HG03521 (cell line): ENCODE measurements around the gene FAM181A.

ENCODE experiments used
- ATAC-seq: cut with Tn5 transposase; IDR thresholded peaks from one replicate; pipeline ENCODE4 v1.9.1; 2021; ENCODE audit warnings: mild to moderate bottlenecking, moderate library complexity; ENCODE audit not compliant: unreplicated experiment

Gene FAM181A

GRCh38 chr14:93977171-93977570 lies 50.0 kb downstream of the FAM181A start:
- no peak for ATAC-seq

GRCh38 chr14:93977790-93978581 lies 50.8 kb downstream of the FAM181A start:
- peak; percentile 51 for ATAC-seq

GRCh38 chr14:93978735-93979134 lies 51.6 kb downstream of the FAM181A start:
- no peak for ATAC-seq
